Measurements from ENCODE around the gene GPR137B.

Gene GPR137B

GRCh38 chr1:236206548-236206947, 64.2 kb downstream of the GPR137B start (continued):
- TF ChIP-seq YY2 (tag by site-specific recombination; IDR thresholded peaks at IDR 0.05) = no peak
- TF ChIP-seq ZNF324 (tag by site-specific recombination; IDR thresholded peaks at IDR 0.05) = no peak
- TF ChIP-seq MZF1 (tag by site-specific recombination; IDR thresholded peaks at IDR 0.05; ENCODE audit: borderline replicate concordance) = peak; percentile 11; the same call in 1 of the 2 replicates
- TF ChIP-seq ZNF843 (tag by site-specific recombination; IDR thresholded peaks at IDR 0.05) = no peak
- TF ChIP-seq ZBTB8A (tag by site-specific recombination; IDR thresholded peaks at IDR 0.05) = no peak
- no peak for TF ChIP-seq ZNF248 (tag by site-specific recombination; IDR thresholded peaks at IDR 0.05)
- no peak for TF ChIP-seq ZNF645 (tag by site-specific recombination; IDR thresholded peaks at IDR 0.05)
- no peak for TF ChIP-seq ZNF132 (tag by site-specific recombination; IDR thresholded peaks at IDR 0.05; ENCODE audit: borderline replicate concordance)
- no peak for TF ChIP-seq ZNF660 (tag by site-specific recombination; IDR thresholded peaks at IDR 0.05)
- TF ChIP-seq ZNF544 (tag by site-specific recombination; IDR thresholded peaks at IDR 0.05) = no peak
- no peak for TF ChIP-seq REST (tag by site-specific recombination; IDR thresholded peaks at IDR 0.05)
- TF ChIP-seq ZSCAN4 (tag by site-specific recombination; IDR thresholded peaks at IDR 0.05) = no peak
- TF ChIP-seq ZBTB17 (tag by site-specific recombination; IDR thresholded peaks at IDR 0.05) = peak; percentile 91
- TF ChIP-seq ZNF610 (tag by site-specific recombination; IDR thresholded peaks at IDR 0.05; ENCODE audit: borderline replicate concordance) = no peak
- peak; percentile 67 for TF ChIP-seq SCRT2 (tag by site-specific recombination; IDR thresholded peaks at IDR 0.05)
- no peak for TF ChIP-seq ZFP37 (tag by site-specific recombination; IDR thresholded peaks at IDR 0.05)
- no peak for TF ChIP-seq ZBTB49 (tag by site-specific recombination; IDR thresholded peaks at IDR 0.05; ENCODE audit: low read depth)
- no peak for TF ChIP-seq BCL6B (tag by site-specific recombination; IDR thresholded peaks at IDR 0.05)
- peak; percentile 73; the same call in 1 of the 2 replicates for TF ChIP-seq TRIM28 (IDR thresholded peaks at IDR 0.05; ENCODE audit: borderline replicate concordance, low read length)
- TF ChIP-seq PRDM4 (tag by site-specific recombination; IDR thresholded peaks at IDR 0.05) = no peak
- TF ChIP-seq ZNF514 (tag by site-specific recombination; IDR thresholded peaks at IDR 0.05) = no peak
- TF ChIP-seq SP7 (tag by site-specific recombination; IDR thresholded peaks at IDR 0.05) = no peak
- no peak for TF ChIP-seq ZNF26 (tag by site-specific recombination; IDR thresholded peaks at IDR 0.05)
- TF ChIP-seq ZNF76 (tag by site-specific recombination; IDR thresholded peaks at IDR 0.05; ENCODE audit: borderline replicate concordance, low read depth) = no peak
- TF ChIP-seq ZEB2 (tag by site-specific recombination; IDR thresholded peaks at IDR 0.05) = no peak
- TF ChIP-seq ZBTB48 (tag by site-specific recombination; IDR thresholded peaks at IDR 0.05) = no peak
